Heart left ventricle (tissue), 16 donors: ENCODE results near the gene ZNF689. TPM values are rescaled to one million over a fixed set of nuclear protein-coding genes. Genes with fewer than 3 reads are reported as not detected.

ENCODE experiments used
- ATAC-seq, 4 donors: fragments of 200-7000 bp; cut with Tn5 transposase; one replicate each; pipeline ENCODE4 v1.9.1; 2020 to 2022; ENCODE audit warnings: moderate library complexity in 4 of 4, mild to moderate bottlenecking in 3 of 4, moderate number of reproducible peaks in 1 of 4
- DNase-seq, 5 donors: peaks; one replicate each; pipeline ENCODE4 v3.0.0-alpha.2; 2020
- H3K27ac ChIP-seq, 12 donors: fragments of 200-600 bp; sonication (generic) in 4 of 12; one replicate each; pipeline versions ENCODE4 v1.5.0 to v1.8.0; 2016 to 2022; ENCODE audit warnings: mild to moderate bottlenecking in 2 of 12
- H3K27me3 ChIP-seq, 9 donors: fragments of 200-600 bp; sonication (generic) in 2 of 9; one replicate each; pipeline versions ENCODE4 v1.5.1 to v1.8.0; 2016 to 2022; ENCODE audit warnings: mild to moderate bottlenecking in 3 of 9
- H3K36me3 ChIP-seq, 9 donors: fragments of 200-600 bp; sonication (generic) in 2 of 9; one replicate each; pipeline versions ENCODE4 v1.5.0 to v1.8.0; 2018 to 2022; ENCODE audit warnings: mild to moderate bottlenecking in 2 of 9
- H3K4me1 ChIP-seq, 12 donors: fragments of 200-600 bp; sonication (generic) in 4 of 12; one replicate each; pipeline versions ENCODE4 v1.5.0 to v1.8.0; 2016 to 2022; ENCODE audit warnings: mild to moderate bottlenecking in 3 of 12
- H3K4me3 ChIP-seq, 12 donors: fragments of 200-600 bp; sonication (generic) in 4 of 12; one replicate each; pipeline versions ENCODE4 v1.5.0 to v1.8.0; 2017 to 2022; ENCODE audit warnings: mild to moderate bottlenecking in 9 of 12, moderate library complexity in 4 of 12
- H3K9me3 ChIP-seq, 12 donors: fragments of 200-600 bp; sonication (generic) in 4 of 12; one replicate each; pipeline versions ENCODE4 v1.5.0 to v1.8.0; 2016 to 2022; ENCODE audit warnings: mild to moderate bottlenecking in 1 of 12
- POLR2A ChIP-seq, 2 donors: fragments of 450-650 bp; IDR thresholded peaks; one replicate each; pipeline ENCODE4 v1.6.1; 2017; ENCODE audit warnings: antibody characterized with exemption in 2 of 2, mild to moderate bottlenecking in 2 of 2, moderate library complexity in 2 of 2
- WGBS, 4 donors: extraction: QIAGEN DNeasy Blood & Tissue Kit in 2 of 4; methylation state at CpG; one replicate each; pipeline versions ENCODE4 v1.1.5 to v1.1.7; 2013 to 2018; 5-methylcytosine and 5-hydroxymethylcytosine counted together
- intact Hi-C, 10 donors: fragments of 100-400 bp; cut with DNase I; formaldehyde crosslinking; loops; one replicate each; pipeline versions ENCODE4 v1.11.1 to v1.14.2; 2022
- polyA plus RNA-seq, 2 donors: library from polyadenylated mRNA; stranded (reverse); fragments of 200-250 nt; gene quantifications; one replicate each; pipeline ENCODE4 v1.2.3, GENCODE V29; 2013
- total RNA-seq, 9 donors: library from RNA; depleted of rRNA in 2 of 9; stranded (reverse); fragments of >200 nt in 2 of 9; fragmentation: NEBNext Ultra II Directional in 3 of 9; extraction: Animal tissue kit (Norgen Biotek cat#: 25700) in 3 of 9; gene quantifications; one replicate each; pipeline versions ENCODE4 v1.1.0 to v1.2.4, GENCODE V29; 2016 to 2023
- TF ChIP-seq, protein P1 (sequence below), 12 donors: fragments of 200-600 bp; sonication (generic) in 4 of 12; IDR thresholded peaks; one replicate each; pipeline versions ENCODE4 v1.5.0 to v1.8.0; 2018 to 2022; ENCODE audit warnings: antibody characterized with exemption in 12 of 12, mild to moderate bottlenecking in 5 of 12
- donor health status: ischemic (EF 13 %, LVEDD 7.1; RV severe dilation, severe dysfunction).
- donor health status: healthy with polysubstance abuse.
- donor health status: DM: no; HTN: yes; CAD: no.
- donor health status: DM: no; HTN: no; CAD: no.
- donor health status: ischemic (EF 25% LVEDD 6.9; RV normal size, moderate dysfunction).
- donor health status: ischemic (EF 25% LVEDD 5.7; RV mildly dilated, moderate dysfunction).
- donor health status: healthy.
- donor health status: DM: yes; HTN: yes; CAD: no.
- donor health status: ischemic (EF 35%, LVEDD 5.7; RV mildly dilated, moderate dysfunction).
- donor health status: nonischemic (EF 11% LVEDD 7.7; RV severe dilation, severe dysfunction).
- donor health status: DM: yes; HTN: yes; CAD: no.
- donor health status: PGD.
- donor health status: ischemic (EF 29% LVEDD 5.4; RV normal size, mild dysfunction).
- donor health status: nonischemic (EF 23%, LVEDD 6.1; RV moderate dilation, normal function).

ZNF689 gene
- total and polyA plus RNA-seq, 11 donors: 2.7 to 7.9 (median 6.5) TPM

DNA sequence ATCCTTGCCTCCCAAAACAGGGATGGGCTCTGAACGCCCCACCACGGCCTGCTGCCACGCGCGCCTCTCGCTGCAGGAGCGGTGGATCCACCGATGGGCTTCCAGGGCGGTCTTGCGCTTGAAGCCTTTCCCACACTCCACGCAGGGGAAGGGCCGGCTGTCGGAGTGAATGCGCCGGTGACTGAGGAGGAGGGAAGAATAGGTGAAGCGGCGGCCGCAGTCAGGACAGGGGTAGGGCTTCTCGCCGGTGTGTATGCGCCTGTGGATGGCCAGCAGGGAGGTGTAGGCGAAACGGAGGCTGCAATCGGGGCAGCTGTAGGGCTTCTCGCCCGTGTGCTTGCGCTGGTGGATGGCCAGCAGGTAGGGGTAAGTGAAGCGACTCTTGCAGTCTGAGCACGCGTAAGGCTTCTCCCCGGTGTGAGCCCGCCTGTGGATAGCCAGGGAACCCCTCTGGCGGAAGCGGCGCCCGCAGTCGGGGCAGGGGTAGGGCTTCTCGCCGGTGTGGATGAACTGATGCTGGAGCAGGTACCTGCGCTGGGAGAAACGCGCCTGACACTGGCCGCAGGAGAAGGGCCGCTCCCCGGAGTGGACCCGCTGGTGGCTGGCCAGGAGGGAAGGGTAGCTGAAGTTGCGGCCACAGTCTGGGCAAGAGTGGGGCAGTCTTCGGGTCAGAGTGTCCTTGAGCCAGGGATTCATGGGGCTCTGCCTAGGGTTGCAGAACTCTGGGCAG is 27.4 kb downstream of the ZNF689 start:
- Histone ChIP-seq H3K27me3 (no peaks in the 10 kb centered on the region), H3K4me1 (peaks cover 0 to 25% (median 10%) of the 10 kb centered on the region in 12 donors), H3K36me3 (peaks cover 0 to 55% (median 45%) of the 10 kb centered on the region in 9 donors), H3K27ac (no peak overlapping the region), H3K4me3 (no peak overlapping the region), H3K9me3 (no peaks in the 10 kb centered on the region)
- ATAC-seq (no peak), DNase-seq (no peak)
- intact Hi-C loops: loop anchor here in 2 of 10 donors (10.0 kb wide), 2 partner anchors 62 to 72 kb away; partner anchors contain the start of genes FBRS (in 1 of the 2) and PRR14 (in 1 of the 2)
- no peak for TF ChIP-seq POLR2A (IDR thresholded peaks at IDR 0.05)
- TF ChIP-seq, protein P1, sequence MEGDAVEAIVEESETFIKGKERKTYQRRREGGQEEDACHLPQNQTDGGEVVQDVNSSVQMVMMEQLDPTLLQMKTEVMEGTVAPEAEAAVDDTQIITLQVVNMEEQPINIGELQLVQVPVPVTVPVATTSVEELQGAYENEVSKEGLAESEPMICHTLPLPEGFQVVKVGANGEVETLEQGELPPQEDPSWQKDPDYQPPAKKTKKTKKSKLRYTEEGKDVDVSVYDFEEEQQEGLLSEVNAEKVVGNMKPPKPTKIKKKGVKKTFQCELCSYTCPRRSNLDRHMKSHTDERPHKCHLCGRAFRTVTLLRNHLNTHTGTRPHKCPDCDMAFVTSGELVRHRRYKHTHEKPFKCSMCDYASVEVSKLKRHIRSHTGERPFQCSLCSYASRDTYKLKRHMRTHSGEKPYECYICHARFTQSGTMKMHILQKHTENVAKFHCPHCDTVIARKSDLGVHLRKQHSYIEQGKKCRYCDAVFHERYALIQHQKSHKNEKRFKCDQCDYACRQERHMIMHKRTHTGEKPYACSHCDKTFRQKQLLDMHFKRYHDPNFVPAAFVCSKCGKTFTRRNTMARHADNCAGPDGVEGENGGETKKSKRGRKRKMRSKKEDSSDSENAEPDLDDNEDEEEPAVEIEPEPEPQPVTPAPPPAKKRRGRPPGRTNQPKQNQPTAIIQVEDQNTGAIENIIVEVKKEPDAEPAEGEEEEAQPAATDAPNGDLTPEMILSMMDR (IDR thresholded peaks at IDR 0.05): no peak
- 95 to 96% (median 96%) methylated on average over 42 to 48 of the region's 48 CpGs for WGBS, 4 donors

DNA sequence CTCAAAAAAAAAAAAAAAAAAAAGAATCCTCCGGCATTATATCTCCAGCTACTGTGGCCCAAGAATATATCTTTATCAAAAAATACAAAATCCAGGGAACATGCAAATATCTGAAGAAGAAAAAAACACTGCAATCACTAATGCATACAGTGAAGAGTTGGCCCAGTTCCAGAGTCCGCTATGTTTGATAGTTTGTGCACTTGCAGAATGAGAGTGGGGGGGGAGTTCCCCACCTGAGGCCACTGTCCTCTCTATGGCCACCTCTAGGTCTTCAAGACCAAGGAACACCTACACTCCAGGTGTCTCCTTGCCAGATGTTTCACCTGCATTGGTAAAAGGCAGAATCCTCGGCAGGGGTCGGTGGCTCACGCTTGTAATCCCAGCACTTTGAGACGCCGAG is 28.7 kb downstream of the ZNF689 start:
- no peak overlapping the region for H3K4me3 ChIP-seq
- H3K36me3 ChIP-seq: peaks cover 0 to 67% (median 46%) of the 10 kb centered on the region in 9 donors
- TF ChIP-seq POLR2A (IDR thresholded peaks at IDR 0.05): no peak
- TF ChIP-seq, protein P1 (IDR thresholded peaks at IDR 0.05): no peak
- no peak for ATAC-seq
- WGBS, 4 donors: 87 to 90% (median 88%) methylated on average over 7 of the region's 7 CpGs
- H3K27me3 ChIP-seq: no peaks in the 10 kb centered on the region
- no peaks in the 10 kb centered on the region for H3K9me3 ChIP-seq
- no peak for DNase-seq
- H3K27ac ChIP-seq: no peak overlapping the region
- intact Hi-C loops: loop anchor here in 2 of 10 donors (10.0 kb wide), 2 partner anchors 63 to 73 kb away; partner anchors contain the start of genes FBRS (in 1 of the 2) and PRR14 (in 1 of the 2)
- H3K4me1 ChIP-seq: peaks cover 0 to 21% (median 9%) of the 10 kb centered on the region in 12 donors

DNA sequence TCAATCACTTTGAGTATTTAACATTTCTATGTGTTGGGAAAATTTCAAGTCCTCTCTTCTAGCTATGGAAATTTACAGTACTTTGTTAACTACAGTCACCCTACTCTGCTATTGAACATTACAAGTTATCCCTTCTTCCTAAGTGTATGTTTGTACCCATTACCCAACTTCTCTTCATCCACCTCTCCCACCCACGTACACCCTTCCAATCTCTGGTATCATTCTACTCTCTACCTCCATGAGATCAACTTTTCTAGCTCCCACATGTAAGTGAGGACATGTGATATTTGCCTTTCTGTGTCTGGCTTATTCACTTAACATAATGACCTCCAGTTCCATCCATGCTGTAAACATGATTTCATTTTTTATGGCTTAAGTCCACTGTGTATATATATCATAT is 35.5 kb downstream of the ZNF689 start:
- no peaks in the 10 kb centered on the region for H3K27me3 ChIP-seq
- 78 to 89% (median 85%) methylated on average over 1 of the region's 1 CpG for WGBS, 4 donors
- peaks cover 3 to 24% (median 19%) of the 10 kb centered on the region in 12 donors for H3K4me1 ChIP-seq
- intact Hi-C loops: loop anchor here in 6 of 10 donors (5.0 kb wide), 5 partner anchors 37 to 78 kb away; partner anchors contain the start of genes ZNF747 (in 3 of the 6), ZNF768 (in 2 of the 6) and PRR14 (in 1 of the 6)
- no peak overlapping the region for H3K4me3 ChIP-seq
- DNase-seq (no peak), ATAC-seq (no peak)
- TF ChIP-seq, protein P1 (IDR thresholded peaks at IDR 0.05): no peak
- no peak overlapping the region for H3K27ac ChIP-seq
- peaks cover 0 to 35% (median 23%) of the 10 kb centered on the region in 9 donors for H3K36me3 ChIP-seq
- no peaks in the 10 kb centered on the region for H3K9me3 ChIP-seq
